ENCODE data around the gene ICAM3.

GRCh38 chr19:10343495-10343894 is 4.1 kb upstream of the ICAM3 start:
- TF ChIP-seq POLR2A (IDR thresholded peaks at IDR 0.05), result no peak
- no peak for TF ChIP-seq CTCF (IDR thresholded peaks at IDR 0.05)
